Measurements from ENCODE around the gene HTT. TPM values are rescaled to one million over a fixed set of nuclear protein-coding genes. Genes with fewer than 3 reads are reported as not detected.

HTT gene
- total and polyA plus RNA-seq, 2 of the 13 experiments (the other 11 are each of a cell fraction or from before 2014, with no cell fraction given), result 17.5 to 19.5 TPM

DNA sequence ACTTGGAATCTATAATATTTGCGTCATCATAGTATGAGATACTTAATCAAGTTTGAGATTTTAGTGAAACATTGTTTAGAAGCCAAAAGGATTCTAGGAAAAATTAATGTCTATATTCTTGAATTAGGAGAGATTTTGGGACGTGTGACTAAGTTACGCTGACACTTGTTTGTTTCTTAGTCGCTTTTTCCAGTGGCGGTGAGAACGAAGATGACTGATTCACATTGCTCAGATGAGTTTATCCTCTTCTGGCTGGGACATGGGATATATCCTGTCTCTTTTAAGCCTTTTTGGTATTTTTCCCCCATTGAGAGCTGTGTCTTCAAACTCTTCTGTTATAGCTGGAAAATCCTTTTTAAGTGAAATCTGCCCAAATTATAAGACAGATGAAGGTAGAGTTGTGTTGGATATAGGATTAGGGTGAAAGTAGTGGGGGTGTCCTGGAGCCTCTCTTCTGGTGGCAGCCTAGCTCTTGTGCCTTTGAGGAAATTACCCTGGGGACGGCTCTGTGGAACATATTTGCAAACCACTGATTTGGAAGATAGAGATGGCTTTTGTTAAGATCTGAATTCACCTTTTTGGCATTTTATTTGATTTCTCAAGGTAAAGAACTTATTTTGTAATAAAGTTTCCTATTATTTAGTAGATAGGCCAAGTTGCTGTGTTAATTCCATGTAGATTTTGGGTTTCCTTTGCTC is 49.7 kb downstream of the HTT start (continued):
- TF ChIP-seq, protein P1, sequence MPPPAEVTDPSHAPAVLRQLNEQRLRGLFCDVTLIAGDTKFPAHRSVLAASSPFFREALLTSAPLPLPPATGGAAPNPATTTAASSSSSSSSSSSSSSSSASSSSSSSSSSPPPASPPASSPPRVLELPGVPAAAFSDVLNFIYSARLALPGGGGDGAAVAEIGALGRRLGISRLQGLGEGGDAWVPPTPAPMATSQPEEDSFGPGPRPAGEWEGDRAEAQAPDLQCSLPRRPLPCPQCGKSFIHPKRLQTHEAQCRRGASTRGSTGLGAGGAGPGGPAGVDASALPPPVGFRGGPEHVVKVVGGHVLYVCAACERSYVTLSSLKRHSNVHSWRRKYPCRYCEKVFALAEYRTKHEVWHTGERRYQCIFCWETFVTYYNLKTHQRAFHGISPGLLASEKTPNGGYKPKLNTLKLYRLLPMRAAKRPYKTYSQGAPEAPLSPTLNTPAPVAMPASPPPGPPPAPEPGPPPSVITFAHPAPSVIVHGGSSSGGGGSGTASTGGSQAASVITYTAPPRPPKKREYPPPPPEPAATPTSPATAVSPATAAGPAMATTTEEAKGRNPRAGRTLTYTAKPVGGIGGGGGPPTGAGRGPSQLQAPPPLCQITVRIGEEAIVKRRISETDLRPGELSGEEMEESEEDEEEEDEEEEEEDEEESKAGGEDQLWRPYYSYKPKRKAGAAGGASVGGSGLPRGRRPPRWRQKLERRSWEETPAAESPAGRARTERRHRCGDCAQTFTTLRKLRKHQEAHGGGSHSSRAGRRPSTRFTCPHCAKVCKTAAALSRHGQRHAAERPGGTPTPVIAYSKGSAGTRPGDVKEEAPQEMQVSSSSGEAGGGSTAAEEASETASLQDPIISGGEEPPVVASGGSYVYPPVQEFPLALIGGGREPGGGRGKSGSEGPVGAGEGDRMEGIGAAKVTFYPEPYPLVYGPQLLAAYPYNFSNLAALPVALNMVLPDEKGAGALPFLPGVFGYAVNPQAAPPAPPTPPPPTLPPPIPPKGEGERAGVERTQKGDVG (CRISPR knock-in tag; IDR thresholded peaks at IDR 0.05; ENCODE audit: borderline replicate concordance), result no peak
- TF ChIP-seq, protein P2, sequence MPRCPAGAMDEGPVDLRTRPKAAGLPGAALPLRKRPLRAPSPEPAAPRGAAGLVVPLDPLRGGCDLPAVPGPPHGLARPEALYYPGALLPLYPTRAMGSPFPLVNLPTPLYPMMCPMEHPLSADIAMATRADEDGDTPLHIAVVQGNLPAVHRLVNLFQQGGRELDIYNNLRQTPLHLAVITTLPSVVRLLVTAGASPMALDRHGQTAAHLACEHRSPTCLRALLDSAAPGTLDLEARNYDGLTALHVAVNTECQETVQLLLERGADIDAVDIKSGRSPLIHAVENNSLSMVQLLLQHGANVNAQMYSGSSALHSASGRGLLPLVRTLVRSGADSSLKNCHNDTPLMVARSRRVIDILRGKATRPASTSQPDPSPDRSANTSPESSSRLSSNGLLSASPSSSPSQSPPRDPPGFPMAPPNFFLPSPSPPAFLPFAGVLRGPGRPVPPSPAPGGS (CRISPR knock-in tag; IDR thresholded peaks at IDR 0.05), result no peak
- no peak for TF ChIP-seq NBN (conservative IDR thresholded peaks at IDR 0.05)
- TF ChIP-seq ZNF792 (CRISPR knock-in tag; IDR thresholded peaks at IDR 0.05), result no peak
- TF ChIP-seq XBP1 (CRISPR knock-in tag; IDR thresholded peaks at IDR 0.05), result no peak
- TF ChIP-seq ZC3H4 (CRISPR knock-in tag; IDR thresholded peaks at IDR 0.05; ENCODE audit: borderline replicate concordance), result no peak
- TF ChIP-seq, protein P3, sequence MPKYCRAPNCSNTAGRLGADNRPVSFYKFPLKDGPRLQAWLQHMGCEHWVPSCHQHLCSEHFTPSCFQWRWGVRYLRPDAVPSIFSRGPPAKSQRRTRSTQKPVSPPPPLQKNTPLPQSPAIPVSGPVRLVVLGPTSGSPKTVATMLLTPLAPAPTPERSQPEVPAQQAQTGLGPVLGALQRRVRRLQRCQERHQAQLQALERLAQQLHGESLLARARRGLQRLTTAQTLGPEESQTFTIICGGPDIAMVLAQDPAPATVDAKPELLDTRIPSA (CRISPR knock-in tag; IDR thresholded peaks at IDR 0.05; ENCODE audit: borderline replicate concordance), result no peak
- TF ChIP-seq SMARCE1 (IDR thresholded peaks at IDR 0.05; ENCODE audit: borderline replicate concordance), result no peak
- no peak for TF ChIP-seq SMC3 (IDR thresholded peaks at IDR 0.05; ENCODE audit: low read length)
- TF ChIP-seq PHB2 (IDR thresholded peaks at IDR 0.05; ENCODE audit: partially characterized antibody), result no peak
- no peak for TF ChIP-seq SP1 (IDR thresholded peaks at IDR 0.05)
- TF ChIP-seq SP1 (CRISPR knock-in tag; IDR thresholded peaks at IDR 0.05), result no peak

All from HepG2 (cell line).